SK-N-SH (cell line): ENCODE measurements around the gene SEMA3C. TPM values are rescaled to one million over a fixed set of nuclear protein-coding genes. Genes with fewer than 3 reads are reported as not detected.

ENCODE experiments used
- CTCF ChIA-PET: fragments of 300-600, 350-600 bp; formaldehyde crosslinking; extraction: SDS; loops from one replicate; lab custom pipeline; 2021; lab: Yijun Ruan, JAX
- POLR2A ChIA-PET: fragments of 350-600 bp; sonication (Branson Sonifier 250); formaldehyde crosslinking; extraction: SDS; loops from one replicate; lab custom pipeline; 2020; ENCODE audit warnings: antibody characterized with exemption, inconsistent platforms; lab: Yijun Ruan, JAX
- DNase-seq: peaks from one replicate; pipeline ENCODE4 v3.0.0; 2012
- H2AFZ ChIP-seq: fragments of 200-600 bp; sonication (generic); 2 replicates; pipeline ENCODE4 v1.8.1; 2016; ENCODE audit warnings: antibody characterized with exemption, mild to moderate bottlenecking, low read depth
- H3F3A ChIP-seq: fragments of 200-600 bp; sonication (generic); replicated peaks from 2 replicates; pipeline ENCODE3; 2016; ENCODE audit warnings: antibody characterized with exemption, mild to moderate bottlenecking; ENCODE audit not compliant: insufficient read depth
- H3K27ac ChIP-seq, 2 experiments: fragments of 200-500 bp in 1 of 2; fragments of 200-600 bp in 1 of 2; sonication (Bioruptor generic) in 1 of 2; sonication (generic), shearing (Covaris generic) in 1 of 2; 2 replicates each; pipeline versions ENCODE4 v1.5.1 to v1.6.1; 2014 to 2016; ENCODE audit warnings: low read depth in 2 of 2, inconsistent platforms in 1 of 2, low read length in 1 of 2, mild to moderate bottlenecking in 1 of 2, mixed read lengths in 1 of 2
- H3K27me3 ChIP-seq: fragments of 200-600 bp; sonication (generic), shearing (Covaris generic); 2 replicates; pipeline ENCODE4 v1.6.1; 2016; ENCODE audit warnings: mixed run types; ENCODE audit not compliant: insufficient read depth
- H3K36me3 ChIP-seq, 2 experiments: fragments of 200-500 bp in 1 of 2; fragments of 200-600 bp in 1 of 2; sonication (Bioruptor generic) in 1 of 2; sonication (generic) in 1 of 2; replicated peaks in 1 of 2; 2 replicates each; pipeline versions ENCODE3 to v1.5.1; 2014 to 2016; ENCODE audit warnings: low read length in 1 of 2, mild to moderate bottlenecking in 1 of 2; ENCODE audit not compliant: insufficient read depth in 2 of 2, control insufficient read depth in 1 of 2
- H3K4me1 ChIP-seq, 2 experiments: fragments of 200-500 bp in 1 of 2; fragments of 200-600 bp in 1 of 2; sonication (Bioruptor generic) in 1 of 2; sonication (generic), shearing (Covaris generic) in 1 of 2; 2 replicates each; pipeline versions ENCODE4 v1.5.1 to v1.6.1; 2014 to 2016; ENCODE audit warnings: low read depth in 1 of 2, low read length in 1 of 2, mixed run types in 1 of 2; ENCODE audit not compliant: insufficient read depth in 2 of 2, control insufficient read depth in 1 of 2
- H3K4me2 ChIP-seq: fragments of 200-600 bp; sonication (generic), shearing (Covaris generic); 2 replicates; pipeline ENCODE4 v1.6.1; 2017; ENCODE audit warnings: mixed run types
- H3K4me3 ChIP-seq, 2 experiments: fragments of 200-500 bp in 1 of 2; fragments of 200-600 bp in 1 of 2; sonication (Bioruptor generic) in 1 of 2; sonication (generic), shearing (Covaris generic) in 1 of 2; 2 replicates each; pipeline versions ENCODE4 v1.5.1 to v1.8.1; 2014 to 2016; ENCODE audit warnings: low read depth in 2 of 2, inconsistent platforms in 1 of 2, low read length in 1 of 2, mild to moderate bottlenecking in 1 of 2, mixed read lengths in 1 of 2, moderate library complexity in 1 of 2
- H3K79me2 ChIP-seq: fragments of 200-600 bp; sonication (generic); 2 replicates; pipeline ENCODE4 v1.8.1; 2017; ENCODE audit warnings: mild to moderate bottlenecking; ENCODE audit not compliant: insufficient read depth
- H3K9ac ChIP-seq: fragments of 200-600 bp; sonication (generic); 2 replicates; pipeline ENCODE4 v1.6.1; 2017; ENCODE audit warnings: mixed run types
- H3K9me2 ChIP-seq: fragments of 200-600 bp; sonication (generic); 2 replicates; pipeline ENCODE4 v1.6.1; 2017; ENCODE audit warnings: mixed run types
- H3K9me3 ChIP-seq: fragments of 200-600 bp; sonication (generic); 2 replicates; pipeline ENCODE4 v1.6.1; 2017; ENCODE audit warnings: mixed run types, mild to moderate bottlenecking, moderate library complexity
- H4K20me1 ChIP-seq: fragments of 200-600 bp; sonication (generic); 2 replicates; pipeline ENCODE4 v1.6.1; 2017; ENCODE audit warnings: mild to moderate bottlenecking, mixed run types; ENCODE audit not compliant: insufficient read depth
- CHD2 ChIP-seq: fragments of 150-350 bp; IDR thresholded peaks from 2 replicates; pipeline ENCODE4 v1.6.1; 2018; ENCODE audit warnings: low read length; ENCODE audit not compliant: partially characterized antibody
- EZH2phosphoT487 ChIP-seq: fragments of 200-600 bp; sonication (generic); IDR thresholded peaks from 2 replicates; pipeline ENCODE4 v1.6.1; 2017; ENCODE audit warnings: low read depth, mixed run types, mild to moderate bottlenecking, antibody characterized with exemption, moderate library complexity, borderline replicate concordance
- FOSL2 ChIP-seq: IDR thresholded peaks from 2 replicates; pipeline ENCODE4 v1.4.0; 2012; ENCODE audit warnings: low read depth, mild to moderate bottlenecking, moderate library complexity, borderline replicate concordance
- FOXJ3 ChIP-seq: sonication (generic); formaldehyde crosslinking; IDR thresholded peaks from 2 replicates; pipeline ENCODE4 v1.5.1; 2020; ENCODE audit warnings: mild to moderate bottlenecking, missing genetic modification reagents
- GATA2 ChIP-seq: sonication (generic); formaldehyde crosslinking; IDR thresholded peaks from 2 replicates; pipeline ENCODE4 v1.5.0; 2020; ENCODE audit warnings: mild to moderate bottlenecking, missing genetic modification reagents
- IRF3 ChIP-seq: fragments of 150-350 bp; IDR thresholded peaks from 2 replicates; pipeline ENCODE4 v1.6.1; 2016; ENCODE audit warnings: mild to moderate bottlenecking, low read depth, low read length
- JUND ChIP-seq: IDR thresholded peaks from 2 replicates; pipeline ENCODE4 v1.4.0; 2012
- MAX ChIP-seq: IDR thresholded peaks from 2 replicates; pipeline ENCODE4 v1.4.0; 2012; ENCODE audit warnings: low read depth
- MXI1 ChIP-seq: IDR thresholded peaks from 2 replicates; pipeline ENCODE4 v1.6.1; 2012; ENCODE audit warnings: mild to moderate bottlenecking, low read depth, low read length, improper control_type of control experiment
- NFIC ChIP-seq: IDR thresholded peaks from 2 replicates; pipeline ENCODE4 v1.4.0; 2012; ENCODE audit warnings: borderline replicate concordance
- NRF1 ChIP-seq: IDR thresholded peaks from 2 replicates; pipeline ENCODE4 v1.6.1; 2012; ENCODE audit warnings: low read depth, mild to moderate bottlenecking, low read length
- PBX3 ChIP-seq: IDR thresholded peaks from 2 replicates; pipeline ENCODE4; 2012
- RCOR1 ChIP-seq: fragments of 150-350 bp; IDR thresholded peaks from 2 replicates; pipeline ENCODE4 v1.6.1; 2017; ENCODE audit warnings: antibody characterized with exemption, low read length
- RXRA ChIP-seq: IDR thresholded peaks from 2 replicates; pipeline ENCODE4 v1.4.0; 2012; ENCODE audit warnings: low read depth, mild to moderate bottlenecking, borderline replicate concordance
- SIN3A ChIP-seq: IDR thresholded peaks from 2 replicates; pipeline ENCODE4 v1.6.1; 2012; ENCODE audit warnings: low read depth, mild to moderate bottlenecking, low read length, moderate library complexity, borderline replicate concordance
- SMC3 ChIP-seq: IDR thresholded peaks from 2 replicates; pipeline ENCODE4 v1.6.1; 2012; ENCODE audit warnings: low read depth, low read length, improper control_type of control experiment
- TAF1 ChIP-seq: IDR thresholded peaks from 2 replicates; pipeline ENCODE4 v1.6.1; 2012; ENCODE audit warnings: low read depth, mild to moderate bottlenecking, low read length, moderate library complexity, borderline replicate concordance
- USF1 ChIP-seq: IDR thresholded peaks from 2 replicates; pipeline ENCODE4 v1.4.0; 2012; ENCODE audit warnings: low read depth, borderline replicate concordance
- USF2 ChIP-seq: fragments of 150-350 bp; IDR thresholded peaks from 2 replicates; pipeline ENCODE4 v1.6.1; 2017; ENCODE audit warnings: antibody characterized with exemption, low read length, low read depth, borderline replicate concordance
- WGBS: methylation state at CpG from one replicate; pipeline ENCODE4 v1.1.6; 2017; ENCODE audit warnings: low lambda C conversion rate; 5-methylcytosine and 5-hydroxymethylcytosine counted together
- polyA plus RNA-seq, 3 experiments: library from polyadenylated mRNA; depleted of rRNA; stranded (reverse); fragments of >200 nt; gene quantifications; 2 replicates each; pipeline ENCODE4 v1.2.3, GENCODE V29; 2012

The SEMA3C gene
- polyA plus RNA-seq, 1 of the 3 experiments (the other 2 are of a cell fraction): 51.1 TPM

GRCh38 chr7:80771523-80771922, 147.3 kb downstream of the SEMA3C start:
- Histone ChIP-seq H3K9me2 (no peaks in the 10 kb centered on the region), H2AFZ (no peak overlapping the region), H3K36me3 (peaks cover 10 to 25% of the 10 kb centered on the region in 2 experiments), H3K9me3 (no peaks in the 10 kb centered on the region), H3K9ac (no peak overlapping the region), H3K79me2 (no peaks in the 10 kb centered on the region), H3K27me3 (no peaks in the 10 kb centered on the region), H3K4me1 (peaks cover 0 to 44% of the 10 kb centered on the region in 2 experiments; a peak in 2 of 4 replicates), H3K4me3 (no peak overlapping the region), H3K27ac (peak overlapping the region in 1 of 2 experiments; percentile 43; a peak in 1 of 4 replicates), H3K4me2 (no peak overlapping the region), H3F3A (peaks cover 7% of the 10 kb centered on the region), H4K20me1 (no peaks in the 10 kb centered on the region)
- CTCF ChIA-PET: interaction anchor here (0.7 to 1.2 kb wide), 3 partner anchors 14 to 699 kb away, joined by 3 to 4 read pairs (median 3); no protein-coding TSS in a partner anchor
- WGBS: 76% methylated on average over 4 of the region's 4 CpGs
- TF ChIP-seq GATA2 (CRISPR knock-in tag) (no peak; the same call in 1 of the 2 replicates), JUND (no peak), PBX3 (no peak), RCOR1 (no peak), NRF1 (no peak), RXRA (no peak), FOSL2 (no peak), TAF1 (no peak), MXI1 (no peak)
- DNase-seq: peak; percentile 39
- POLR2A ChIA-PET: no interaction called here

GRCh38 chr7:80770675-80771081, 148.2 kb downstream of the SEMA3C start:
- no peak overlapping the region for H3K9ac ChIP-seq
- H3F3A ChIP-seq: peaks cover 7% of the 10 kb centered on the region
- no peaks in the 10 kb centered on the region for H4K20me1 ChIP-seq
- peaks cover 10 to 22% of the 10 kb centered on the region in 2 experiments for H3K36me3 ChIP-seq
- ChIA-PET CTCF (interaction anchor here (0.7 to 1.2 kb wide), 3 partner anchors 15 to 699 kb away, joined by 3 to 4 read pairs (median 3); no protein-coding TSS in a partner anchor), POLR2A (no interaction called here)
- no peak overlapping the region for H3K4me3 ChIP-seq
- no peaks in the 10 kb centered on the region for H3K79me2 ChIP-seq
- H3K4me1 ChIP-seq: peaks cover 0 to 45% of the 10 kb centered on the region in 2 experiments; a peak in 2 of 4 replicates
- no peak overlapping the region for H2AFZ ChIP-seq
- no peaks in the 10 kb centered on the region for H3K9me3 ChIP-seq
- 100% methylated on average over 2 of the region's 2 CpGs for WGBS
- no peaks in the 10 kb centered on the region for H3K27me3 ChIP-seq
- no peaks in the 10 kb centered on the region for H3K9me2 ChIP-seq
- no peak overlapping the region for H3K27ac ChIP-seq
- no peak overlapping the region for H3K4me2 ChIP-seq
- no peak for DNase-seq
- TF ChIP-seq USF1: no peak
- no peak for TF ChIP-seq SMC3
- no peak for TF ChIP-seq NRF1
- no peak for TF ChIP-seq CHD2
- TF ChIP-seq SIN3A: no peak
- TF ChIP-seq EZH2phosphoT487: no peak
- no peak for TF ChIP-seq USF2
- TF ChIP-seq IRF3: no peak
- TF ChIP-seq NFIC: no peak
- TF ChIP-seq MXI1: no peak
- no peak for TF ChIP-seq MAX
- no peak for TF ChIP-seq FOXJ3 (CRISPR knock-in tag)
- TF ChIP-seq PBX3: no peak
